HCT116 (cell line): ENCODE results near the gene CD164L2. TPM values are rescaled to one million over a fixed set of nuclear protein-coding genes. Genes with fewer than 3 reads are reported as not detected.

Experiments used
- ATAC-seq: fragments of 200-7000 bp; cut with Tn5 transposase; 2 replicates; pipeline ENCODE4 v1.9.1; 2020; ENCODE audit warnings: mild to moderate bottlenecking, moderate library complexity
- BruUV-seq: library from RNA; stranded (reverse); fragments of 400-500 nt; replicated peaks from 2 replicates; lab custom pipeline; 2021; lab: Mats Ljungman, UMichigan
- CTCF ChIA-PET: fragments of 300-600 bp; sonication (Branson Sonifier 250); formaldehyde crosslinking; loops from one replicate; lab custom pipeline; 2021; ENCODE audit warnings: antibody characterized with exemption; lab: Charles Lee
- POLR2A ChIA-PET: fragments of 300-600, 350-600 bp; sonication (Branson Sonifier 250); formaldehyde crosslinking; loops from one replicate; lab custom pipeline; 2021; ENCODE audit warnings: antibody characterized with exemption; lab: Charles Lee
- RAD21 ChIA-PET, 2 experiments: fragments of 300-600 bp; sonication (Branson Sonifier 250); formaldehyde crosslinking; loops; one replicate each; lab custom pipeline; 2023; ENCODE audit warnings: low total read pairs in 2 of 2; ENCODE audit not compliant: uncharacterized antibody in 2 of 2, unreplicated experiment in 2 of 2, low non-redundant PET in 1 of 2; lab: Charles Lee
- DNase-seq: peaks from one replicate; pipeline ENCODE4 v3.0.0-alpha.2; 2010; ENCODE audit warnings: low read depth, low spot score
- H2AFZ ChIP-seq: fragments of 200-600 bp; shearing (Covaris generic), sonication (generic); 2 replicates; pipeline ENCODE4 v1.6.1; 2017; ENCODE audit warnings: low read depth, mixed run types, mixed read lengths, antibody characterized with exemption, low read length; ENCODE audit not compliant: poor library complexity, severe bottlenecking
- H3K27ac ChIP-seq: 2 replicates; pipeline ENCODE4 v1.5.1; 2012; ENCODE audit warnings: low read depth, low read length
- H3K27me3 ChIP-seq: fragments of 200-600 bp; sonication (generic); 2 replicates; pipeline ENCODE4 v1.6.1; 2016; ENCODE audit warnings: mixed run types, low read length, mixed read lengths; ENCODE audit not compliant: insufficient read depth
- H3K36me3 ChIP-seq, 2 experiments: fragments of 200-500 bp in 1 of 2; fragments of 200-600 bp in 1 of 2; sonication (Bioruptor generic) in 1 of 2; sonication (generic) in 1 of 2; 2 replicates each; pipeline versions ENCODE4 v1.5.1 to v1.6.1; 2014 to 2016; ENCODE audit warnings: low read length in 2 of 2, inconsistent platforms in 1 of 2, mixed read lengths in 1 of 2, mixed run types in 1 of 2; ENCODE audit not compliant: insufficient read depth in 2 of 2, control insufficient read depth in 1 of 2
- H3K4me1 ChIP-seq, 2 experiments: fragments of 200-600 bp in 1 of 2; sonication (generic) in 1 of 2; 2 replicates each; pipeline versions ENCODE4 v1.5.1 to v1.6.1; 2012 to 2017; ENCODE audit warnings: low read length in 2 of 2, inconsistent platforms in 1 of 2, mild to moderate bottlenecking in 1 of 2, mixed read lengths in 1 of 2, mixed run types in 1 of 2, moderate library complexity in 1 of 2; ENCODE audit not compliant: insufficient read depth in 2 of 2, control insufficient read depth in 1 of 2
- H3K4me2 ChIP-seq: fragments of 200-600 bp; sonication (generic); 2 replicates; pipeline ENCODE4 v1.6.1; 2017; ENCODE audit warnings: mixed run types, low read length, mixed read lengths
- H3K4me3 ChIP-seq, 2 experiments: fragments of 200-600 bp in 1 of 2; sonication (generic) in 1 of 2; replicated peaks in 1 of 2; 2 replicates each; pipeline ENCODE4 v1.5.1; 2011 to 2016; ENCODE audit warnings: low read length in 2 of 2, control low read depth in 1 of 2, low read depth in 1 of 2, mild to moderate bottlenecking in 1 of 2, mixed read lengths in 1 of 2, mixed run types in 1 of 2
- H3K79me2 ChIP-seq: fragments of 200-600 bp; sonication (generic); 2 replicates; pipeline ENCODE4 v1.6.1; 2017; ENCODE audit warnings: mild to moderate bottlenecking, mixed run types, low read length, moderate library complexity, mixed read lengths; ENCODE audit not compliant: insufficient read depth
- H3K9ac ChIP-seq: fragments of 200-600 bp; sonication (generic); 2 replicates; pipeline ENCODE4 v1.6.1; 2016; ENCODE audit warnings: low read length, mixed read lengths
- H3K9me2 ChIP-seq: fragments of 200-600 bp; sonication (generic), shearing (Covaris generic); 2 replicates; pipeline ENCODE4 v1.6.1; 2017; ENCODE audit warnings: mixed run types, mild to moderate bottlenecking, moderate library complexity; ENCODE audit not compliant: insufficient read depth
- H3K9me3 ChIP-seq, 2 experiments: fragments of 200-500 bp in 1 of 2; fragments of 200-600 bp in 1 of 2; sonication (Bioruptor generic) in 1 of 2; sonication (generic) in 1 of 2; 2 replicates each; pipeline ENCODE4 v1.6.1; 2014 to 2017; ENCODE audit warnings: low read length in 2 of 2, mixed read lengths in 2 of 2, inconsistent platforms in 1 of 2, low read depth in 1 of 2, mild to moderate bottlenecking in 1 of 2, mixed run types in 1 of 2, moderate library complexity in 1 of 2; ENCODE audit not compliant: control insufficient read depth in 1 of 2, insufficient read depth in 1 of 2
- H4K20me1 ChIP-seq: fragments of 200-600 bp; sonication (generic), shearing (Covaris generic); 2 replicates; pipeline ENCODE4 v1.6.1; 2017; ENCODE audit warnings: mixed run types, mild to moderate bottlenecking, moderate library complexity; ENCODE audit not compliant: insufficient read depth
- ATF3 ChIP-seq: IDR thresholded peaks from 2 replicates; pipeline ENCODE4 v1.6.1; 2012
- CBX3 ChIP-seq: IDR thresholded peaks from 2 replicates; pipeline ENCODE4 v1.6.1; 2012; ENCODE audit warnings: low read depth
- CTCF ChIP-seq, 3 experiments: fragments of 200-600 bp in 1 of 3; sonication (generic) in 1 of 3; IDR thresholded peaks in 2 of 3; conservative IDR thresholded peaks in 1 of 3; 2 replicates each; pipeline ENCODE4 v1.5.1; 2012 to 2017; ENCODE audit warnings: low read depth in 2 of 3, low read length in 2 of 3, antibody characterized with exemption in 1 of 3, borderline replicate concordance in 1 of 3, control low read depth in 1 of 3, mild to moderate bottlenecking in 1 of 3, mixed read lengths in 1 of 3, mixed run types in 1 of 3, moderate library complexity in 1 of 3; ENCODE audit not compliant: insufficient read depth in 1 of 3
- EGR1 ChIP-seq: IDR thresholded peaks from 2 replicates; pipeline ENCODE4 v1.6.1; 2012; ENCODE audit warnings: low read depth
- ELF1 ChIP-seq: IDR thresholded peaks from 2 replicates; pipeline ENCODE4 v1.6.1; 2012; ENCODE audit warnings: low read depth, borderline replicate concordance
- EZH2 ChIP-seq: fragments of 200-600 bp; sonication (generic); IDR thresholded peaks from 2 replicates; pipeline ENCODE4 v1.6.1; 2017; ENCODE audit warnings: antibody characterized with exemption, mixed run types
- EZH2phosphoT487 ChIP-seq: fragments of 200-600 bp; IDR thresholded peaks from 2 replicates; pipeline ENCODE4 v1.6.1; 2018; ENCODE audit warnings: antibody characterized with exemption, borderline replicate concordance
- FOSL1 ChIP-seq: IDR thresholded peaks from 2 replicates; pipeline ENCODE4 v1.6.1; 2012; ENCODE audit warnings: low read depth
- JUND ChIP-seq: IDR thresholded peaks from 2 replicates; pipeline ENCODE4 v1.6.1; 2012
- MAX ChIP-seq: IDR thresholded peaks from 2 replicates; pipeline ENCODE4 v1.6.1; 2012
- POLR2A ChIP-seq: IDR thresholded peaks from 2 replicates; pipeline ENCODE4 v1.7.0; 2011; ENCODE audit warnings: borderline replicate concordance; ENCODE audit not compliant: insufficient read depth, insufficient read length; ENCODE audit errors: extremely low read depth
- POLR2AphosphoS5 ChIP-seq: IDR thresholded peaks from 2 replicates; pipeline ENCODE4 v1.6.1; 2011; ENCODE audit warnings: mild to moderate bottlenecking, low read depth, low read length, moderate library complexity
- RAD21 ChIP-seq: IDR thresholded peaks from 2 replicates; pipeline ENCODE4 v1.6.1; 2012; ENCODE audit warnings: low read depth, mild to moderate bottlenecking
- SIN3A ChIP-seq: IDR thresholded peaks from 2 replicates; pipeline ENCODE4 v1.6.1; 2012; ENCODE audit warnings: low read depth
- SP1 ChIP-seq: IDR thresholded peaks from 2 replicates; pipeline ENCODE4 v1.6.1; 2012; ENCODE audit warnings: low read depth
- SRF ChIP-seq: IDR thresholded peaks from 2 replicates; pipeline ENCODE4 v1.6.1; 2012; ENCODE audit warnings: low read depth
- YY1 ChIP-seq: IDR thresholded peaks from 2 replicates; pipeline ENCODE4 v1.6.1; 2011; ENCODE audit warnings: low read length, low read depth, moderate library complexity, mild to moderate bottlenecking; ENCODE audit not compliant: insufficient replicate concordance; ENCODE audit errors: extremely low read depth
- ZBTB33 ChIP-seq: IDR thresholded peaks from 2 replicates; pipeline ENCODE4 v1.6.1; 2011; ENCODE audit warnings: mild to moderate bottlenecking, low read length, moderate library complexity; ENCODE audit not compliant: insufficient replicate concordance; ENCODE audit errors: extremely low read depth
- intact Hi-C: fragments of 100-400 bp; cut with micrococcal nuclease; formaldehyde crosslinking; loops from 2 replicates; pipeline ENCODE4 v1.10.0; 2022
- total RNA-seq: library from RNA; stranded (reverse); gene quantifications from one replicate; pipeline ENCODE4 v1.2.1, GENCODE V29; 2021; ENCODE audit not compliant: unreplicated experiment

CD164L2 gene
- total RNA-seq, 1 experiment from 2014 or later: 11.6 TPM

GRCh38 chr1:27412502-27412901 lies 29.4 kb upstream of the CD164L2 start:
- Histone ChIP-seq H3K4me3 (no peak overlapping the region), H3K9me3 (no peaks in the 10 kb centered on the region), H2AFZ (no peak overlapping the region), H3K9ac (no peak overlapping the region), H4K20me1 (no peaks in the 10 kb centered on the region), H3K9me2 (no peaks in the 10 kb centered on the region), H3K27ac (no peak overlapping the region), H3K36me3 (peaks cover 61 to 68% of the 10 kb centered on the region in 2 experiments)
- no TSS peak for BruUV-seq
- no peak for DNase-seq
- CTCF ChIA-PET: interaction anchor here (1.1 kb wide), 1 partner anchor 191 kb away, joined by 4 read pairs; the partner anchor contains the start of gene AHDC1
- intact Hi-C loops: no loop called here
- no peak for TF ChIP-seq EZH2
- no peak for TF ChIP-seq RAD21
- no peak for TF ChIP-seq CTCF (IDR thresholded peaks at IDR 0.05 in 2 of 3, conservative IDR thresholded peaks at IDR 0.05 in 1 of 3; ENCODE audit: borderline replicate concordance in 1 of 3, insufficient read depth in 1 of 3, low read depth in 2 of 3, low read length in 2 of 3)
- no peak for TF ChIP-seq ATF3
- no peak for TF ChIP-seq CBX3
- TF ChIP-seq POLR2AphosphoS5: no peak
- TF ChIP-seq EGR1: no peak
- TF ChIP-seq YY1: no peak
- TF ChIP-seq ELF1: no peak
- TF ChIP-seq JUND: no peak
- no peak for TF ChIP-seq FOSL1
- no peak for TF ChIP-seq SP1
- no peak for TF ChIP-seq ZBTB33
- no peak for TF ChIP-seq SIN3A
- no peak for TF ChIP-seq POLR2A
- TF ChIP-seq MAX: no peak
- TF ChIP-seq EZH2phosphoT487: no peak
- TF ChIP-seq SRF: no peak
- TF ChIP-seq, all 23 proteins: peak for 0
- ChIA-PET RAD21 (no interaction called here), POLR2A (no interaction called here)
- Histone ChIP-seq H3K79me2 (no peaks in the 10 kb centered on the region), H3K4me1 (no peaks in the 10 kb centered on the region), H3K4me2 (no peak overlapping the region), H3K27me3 (no peaks in the 10 kb centered on the region)
- ATAC-seq: no peak
